HCT116 (cell line): Measurements from ENCODE around the gene UVRAG. TPM values are rescaled to one million over a fixed set of nuclear protein-coding genes. Genes with fewer than 3 reads are reported as not detected.

Experiments used
- ATAC-seq: fragments of 200-7000 bp; cut with Tn5 transposase; 2 replicates; pipeline ENCODE4 v1.9.1; 2020; ENCODE audit warnings: mild to moderate bottlenecking, moderate library complexity
- BruUV-seq: library from RNA; stranded (reverse); fragments of 400-500 nt; replicated peaks from 2 replicates; lab custom pipeline; 2021; lab: Mats Ljungman, UMichigan
- CTCF ChIA-PET: fragments of 300-600 bp; sonication (Branson Sonifier 250); formaldehyde crosslinking; loops from one replicate; lab custom pipeline; 2021; ENCODE audit warnings: antibody characterized with exemption; lab: Charles Lee
- POLR2A ChIA-PET: fragments of 300-600, 350-600 bp; sonication (Branson Sonifier 250); formaldehyde crosslinking; loops from one replicate; lab custom pipeline; 2021; ENCODE audit warnings: antibody characterized with exemption; lab: Charles Lee
- RAD21 ChIA-PET, 2 experiments: fragments of 300-600 bp; sonication (Branson Sonifier 250); formaldehyde crosslinking; loops; one replicate each; lab custom pipeline; 2023; ENCODE audit warnings: low total read pairs in 2 of 2; ENCODE audit not compliant: uncharacterized antibody in 2 of 2, unreplicated experiment in 2 of 2, low non-redundant PET in 1 of 2; lab: Charles Lee
- DNase-seq: peaks from one replicate; pipeline ENCODE4 v3.0.0-alpha.2; 2010; ENCODE audit warnings: low read depth, low spot score
- H2AFZ ChIP-seq: fragments of 200-600 bp; shearing (Covaris generic), sonication (generic); 2 replicates; pipeline ENCODE4 v1.6.1; 2017; ENCODE audit warnings: low read depth, mixed run types, mixed read lengths, antibody characterized with exemption, low read length; ENCODE audit not compliant: poor library complexity, severe bottlenecking
- H3K27ac ChIP-seq: 2 replicates; pipeline ENCODE4 v1.5.1; 2012; ENCODE audit warnings: low read depth, low read length
- H3K27me3 ChIP-seq: fragments of 200-600 bp; sonication (generic); 2 replicates; pipeline ENCODE4 v1.6.1; 2016; ENCODE audit warnings: mixed run types, low read length, mixed read lengths; ENCODE audit not compliant: insufficient read depth
- H3K36me3 ChIP-seq, 2 experiments: fragments of 200-500 bp in 1 of 2; fragments of 200-600 bp in 1 of 2; sonication (Bioruptor generic) in 1 of 2; sonication (generic) in 1 of 2; 2 replicates each; pipeline versions ENCODE4 v1.5.1 to v1.6.1; 2014 to 2016; ENCODE audit warnings: low read length in 2 of 2, inconsistent platforms in 1 of 2, mixed read lengths in 1 of 2, mixed run types in 1 of 2; ENCODE audit not compliant: insufficient read depth in 2 of 2, control insufficient read depth in 1 of 2
- H3K4me1 ChIP-seq, 2 experiments: fragments of 200-600 bp in 1 of 2; sonication (generic) in 1 of 2; 2 replicates each; pipeline versions ENCODE4 v1.5.1 to v1.6.1; 2012 to 2017; ENCODE audit warnings: low read length in 2 of 2, inconsistent platforms in 1 of 2, mild to moderate bottlenecking in 1 of 2, mixed read lengths in 1 of 2, mixed run types in 1 of 2, moderate library complexity in 1 of 2; ENCODE audit not compliant: insufficient read depth in 2 of 2, control insufficient read depth in 1 of 2
- H3K4me2 ChIP-seq: fragments of 200-600 bp; sonication (generic); 2 replicates; pipeline ENCODE4 v1.6.1; 2017; ENCODE audit warnings: mixed run types, low read length, mixed read lengths
- H3K4me3 ChIP-seq, 2 experiments: fragments of 200-600 bp in 1 of 2; sonication (generic) in 1 of 2; replicated peaks in 1 of 2; 2 replicates each; pipeline ENCODE4 v1.5.1; 2011 to 2016; ENCODE audit warnings: low read length in 2 of 2, control low read depth in 1 of 2, low read depth in 1 of 2, mild to moderate bottlenecking in 1 of 2, mixed read lengths in 1 of 2, mixed run types in 1 of 2
- H3K79me2 ChIP-seq: fragments of 200-600 bp; sonication (generic); 2 replicates; pipeline ENCODE4 v1.6.1; 2017; ENCODE audit warnings: mild to moderate bottlenecking, mixed run types, low read length, moderate library complexity, mixed read lengths; ENCODE audit not compliant: insufficient read depth
- H3K9ac ChIP-seq: fragments of 200-600 bp; sonication (generic); 2 replicates; pipeline ENCODE4 v1.6.1; 2016; ENCODE audit warnings: low read length, mixed read lengths
- H3K9me2 ChIP-seq: fragments of 200-600 bp; sonication (generic), shearing (Covaris generic); 2 replicates; pipeline ENCODE4 v1.6.1; 2017; ENCODE audit warnings: mixed run types, mild to moderate bottlenecking, moderate library complexity; ENCODE audit not compliant: insufficient read depth
- H3K9me3 ChIP-seq, 2 experiments: fragments of 200-500 bp in 1 of 2; fragments of 200-600 bp in 1 of 2; sonication (Bioruptor generic) in 1 of 2; sonication (generic) in 1 of 2; 2 replicates each; pipeline ENCODE4 v1.6.1; 2014 to 2017; ENCODE audit warnings: low read length in 2 of 2, mixed read lengths in 2 of 2, inconsistent platforms in 1 of 2, low read depth in 1 of 2, mild to moderate bottlenecking in 1 of 2, mixed run types in 1 of 2, moderate library complexity in 1 of 2; ENCODE audit not compliant: control insufficient read depth in 1 of 2, insufficient read depth in 1 of 2
- H4K20me1 ChIP-seq: fragments of 200-600 bp; sonication (generic), shearing (Covaris generic); 2 replicates; pipeline ENCODE4 v1.6.1; 2017; ENCODE audit warnings: mixed run types, mild to moderate bottlenecking, moderate library complexity; ENCODE audit not compliant: insufficient read depth
- CBX3 ChIP-seq: IDR thresholded peaks from 2 replicates; pipeline ENCODE4 v1.6.1; 2012; ENCODE audit warnings: low read depth
- EZH2 ChIP-seq: fragments of 200-600 bp; sonication (generic); IDR thresholded peaks from 2 replicates; pipeline ENCODE4 v1.6.1; 2017; ENCODE audit warnings: antibody characterized with exemption, mixed run types
- EZH2phosphoT487 ChIP-seq: fragments of 200-600 bp; IDR thresholded peaks from 2 replicates; pipeline ENCODE4 v1.6.1; 2018; ENCODE audit warnings: antibody characterized with exemption, borderline replicate concordance
- POLR2AphosphoS5 ChIP-seq: IDR thresholded peaks from 2 replicates; pipeline ENCODE4 v1.6.1; 2011; ENCODE audit warnings: mild to moderate bottlenecking, low read depth, low read length, moderate library complexity
- RAD21 ChIP-seq: IDR thresholded peaks from 2 replicates; pipeline ENCODE4 v1.6.1; 2012; ENCODE audit warnings: low read depth, mild to moderate bottlenecking
- SRF ChIP-seq: IDR thresholded peaks from 2 replicates; pipeline ENCODE4 v1.6.1; 2012; ENCODE audit warnings: low read depth
- TCF7L2 ChIP-seq: IDR thresholded peaks from 2 replicates; pipeline ENCODE4 v1.7.0; 2011; ENCODE audit warnings: borderline replicate concordance, inconsistent platforms; ENCODE audit not compliant: insufficient read depth, insufficient read length; ENCODE audit errors: extremely low read depth
- ZNF274 ChIP-seq: fragments of 200-500 bp; sonication (Bioruptor generic); IDR thresholded peaks from 2 replicates; pipeline ENCODE4 v1.6.1; 2014; ENCODE audit warnings: mild to moderate bottlenecking, low read depth, low read length, inconsistent platforms
- intact Hi-C: fragments of 100-400 bp; cut with micrococcal nuclease; formaldehyde crosslinking; loops from 2 replicates; pipeline ENCODE4 v1.10.0; 2022
- total RNA-seq: library from RNA; stranded (reverse); gene quantifications from one replicate; pipeline ENCODE4 v1.2.1, GENCODE V29; 2021; ENCODE audit not compliant: unreplicated experiment
- TF ChIP-seq, protein P1 (sequence below): IDR thresholded peaks from 2 replicates; pipeline ENCODE4 v1.6.1; 2012
- TF ChIP-seq, protein P2 (sequence below): IDR thresholded peaks from 2 replicates; pipeline ENCODE4 v1.6.1; 2012; ENCODE audit warnings: low read depth

UVRAG gene
- total RNA-seq, 1 experiment from 2014 or later = 12.3 TPM

GRCh38 chr11:76147106-76147740 lies 332.2 kb downstream of the UVRAG start:
- H3K27me3 ChIP-seq = no peaks in the 10 kb centered on the region
- H4K20me1 ChIP-seq = no peaks in the 10 kb centered on the region
- H3K4me3 ChIP-seq = no peak overlapping the region
- H3K79me2 ChIP-seq = no peaks in the 10 kb centered on the region
- H3K9me2 ChIP-seq = no peaks in the 10 kb centered on the region
- peaks cover 0 to 6% of the 10 kb centered on the region in 2 experiments; a peak in 2 of 4 replicates for H3K4me1 ChIP-seq
- CTCF ChIA-PET = no interaction called here
- no peak overlapping the region for H3K4me2 ChIP-seq
- RAD21 ChIA-PET = no interaction called here
- intact Hi-C loops = no loop called here
- H3K9me3 ChIP-seq = no peaks in the 10 kb centered on the region
- BruUV-seq = no TSS peak
- ATAC-seq = no peak
- no peak overlapping the region for H3K9ac ChIP-seq
- H3K36me3 ChIP-seq = no peaks in the 10 kb centered on the region
- no peak overlapping the region for H3K27ac ChIP-seq
- no peak for DNase-seq
- TF ChIP-seq RAD21 (no peak), POLR2AphosphoS5 (no peak), SRF (no peak), EZH2 (no peak), ZNF274 (no peak), EZH2phosphoT487 (no peak), CBX3 (no peak), TCF7L2 (no peak)
- TF ChIP-seq, protein P1, sequence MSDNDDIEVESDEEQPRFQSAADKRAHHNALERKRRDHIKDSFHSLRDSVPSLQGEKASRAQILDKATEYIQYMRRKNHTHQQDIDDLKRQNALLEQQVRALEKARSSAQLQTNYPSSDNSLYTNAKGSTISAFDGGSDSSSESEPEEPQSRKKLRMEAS = no peak
- TF ChIP-seq, protein P2, sequence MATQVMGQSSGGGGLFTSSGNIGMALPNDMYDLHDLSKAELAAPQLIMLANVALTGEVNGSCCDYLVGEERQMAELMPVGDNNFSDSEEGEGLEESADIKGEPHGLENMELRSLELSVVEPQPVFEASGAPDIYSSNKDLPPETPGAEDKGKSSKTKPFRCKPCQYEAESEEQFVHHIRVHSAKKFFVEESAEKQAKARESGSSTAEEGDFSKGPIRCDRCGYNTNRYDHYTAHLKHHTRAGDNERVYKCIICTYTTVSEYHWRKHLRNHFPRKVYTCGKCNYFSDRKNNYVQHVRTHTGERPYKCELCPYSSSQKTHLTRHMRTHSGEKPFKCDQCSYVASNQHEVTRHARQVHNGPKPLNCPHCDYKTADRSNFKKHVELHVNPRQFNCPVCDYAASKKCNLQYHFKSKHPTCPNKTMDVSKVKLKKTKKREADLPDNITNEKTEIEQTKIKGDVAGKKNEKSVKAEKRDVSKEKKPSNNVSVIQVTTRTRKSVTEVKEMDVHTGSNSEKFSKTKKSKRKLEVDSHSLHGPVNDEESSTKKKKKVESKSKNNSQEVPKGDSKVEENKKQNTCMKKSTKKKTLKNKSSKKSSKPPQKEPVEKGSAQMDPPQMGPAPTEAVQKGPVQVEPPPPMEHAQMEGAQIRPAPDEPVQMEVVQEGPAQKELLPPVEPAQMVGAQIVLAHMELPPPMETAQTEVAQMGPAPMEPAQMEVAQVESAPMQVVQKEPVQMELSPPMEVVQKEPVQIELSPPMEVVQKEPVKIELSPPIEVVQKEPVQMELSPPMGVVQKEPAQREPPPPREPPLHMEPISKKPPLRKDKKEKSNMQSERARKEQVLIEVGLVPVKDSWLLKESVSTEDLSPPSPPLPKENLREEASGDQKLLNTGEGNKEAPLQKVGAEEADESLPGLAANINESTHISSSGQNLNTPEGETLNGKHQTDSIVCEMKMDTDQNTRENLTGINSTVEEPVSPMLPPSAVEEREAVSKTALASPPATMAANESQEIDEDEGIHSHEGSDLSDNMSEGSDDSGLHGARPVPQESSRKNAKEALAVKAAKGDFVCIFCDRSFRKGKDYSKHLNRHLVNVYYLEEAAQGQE = no peak
- POLR2A ChIA-PET = no interaction called here
- no peak overlapping the region for H2AFZ ChIP-seq
